ENCODE data around the gene GPR142. TPM values are rescaled to one million over a fixed set of nuclear protein-coding genes. Genes with fewer than 3 reads are reported as not detected.

The GPR142 gene
- total RNA-seq, 2 donors from 2014 or later = not detected

DNA sequence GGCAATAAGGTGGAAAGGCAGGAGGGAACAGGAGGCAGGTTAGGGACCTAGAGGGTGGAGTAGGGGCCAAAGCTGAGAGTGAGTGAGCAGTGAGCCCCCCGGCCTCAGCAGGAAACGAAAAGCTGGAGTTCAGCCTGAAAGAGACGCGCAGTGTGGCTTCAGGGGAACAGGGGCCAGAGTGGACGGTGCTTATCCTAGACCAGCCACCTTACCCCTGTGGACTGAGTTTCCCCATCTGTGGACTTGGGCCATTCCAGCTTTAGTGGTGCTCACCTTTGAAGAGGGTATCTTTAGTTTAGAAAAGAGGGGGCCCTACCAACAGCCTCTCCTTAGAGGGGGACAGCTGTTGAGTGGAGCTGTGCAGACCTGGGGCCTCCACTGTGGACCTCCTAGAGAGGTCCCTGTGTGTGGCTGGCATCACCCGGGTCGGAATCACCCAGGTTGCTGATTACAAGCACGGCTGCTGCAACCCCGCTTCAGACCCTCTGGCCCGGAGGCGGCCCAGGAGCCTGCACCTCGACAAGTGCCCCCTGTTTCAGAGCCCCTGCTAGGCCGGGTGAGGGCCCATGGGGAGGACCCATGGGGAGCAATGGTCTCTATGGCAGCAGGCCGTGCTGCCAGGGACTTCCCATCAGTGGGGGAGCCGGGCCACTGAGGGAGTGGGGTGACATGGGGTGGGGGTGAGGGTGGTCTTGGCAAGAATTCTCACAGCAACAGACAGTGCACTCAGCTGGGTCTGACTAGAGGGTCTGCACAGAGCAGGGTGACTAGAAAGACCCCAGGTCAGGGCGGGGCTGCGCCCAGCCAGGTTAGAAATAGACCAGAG, 2.6 kb downstream of the GPR142 start:
- H3K36me3 ChIP-seq = no peaks in the 10 kb centered on the region
- ATAC-seq (ENCODE audit: insufficient number of reproducible peaks, low FRiP score, low read depth) = no peak
- H3K9me3 ChIP-seq = no peaks in the 10 kb centered on the region
- no peak overlapping the region for H3K27ac ChIP-seq
- DNase-seq (ENCODE audit: low spot score) = no peak
- no peaks in the 10 kb centered on the region for H3K4me1 ChIP-seq (ENCODE audit: control insufficient read depth in 1 of 2, low read depth in 2 of 2)
- no peaks in the 10 kb centered on the region for H3K27me3 ChIP-seq (replicated peaks; ENCODE audit: insufficient read depth)
- no peak overlapping the region for H3K4me3 ChIP-seq
- TF ChIP-seq, protein P1, sequence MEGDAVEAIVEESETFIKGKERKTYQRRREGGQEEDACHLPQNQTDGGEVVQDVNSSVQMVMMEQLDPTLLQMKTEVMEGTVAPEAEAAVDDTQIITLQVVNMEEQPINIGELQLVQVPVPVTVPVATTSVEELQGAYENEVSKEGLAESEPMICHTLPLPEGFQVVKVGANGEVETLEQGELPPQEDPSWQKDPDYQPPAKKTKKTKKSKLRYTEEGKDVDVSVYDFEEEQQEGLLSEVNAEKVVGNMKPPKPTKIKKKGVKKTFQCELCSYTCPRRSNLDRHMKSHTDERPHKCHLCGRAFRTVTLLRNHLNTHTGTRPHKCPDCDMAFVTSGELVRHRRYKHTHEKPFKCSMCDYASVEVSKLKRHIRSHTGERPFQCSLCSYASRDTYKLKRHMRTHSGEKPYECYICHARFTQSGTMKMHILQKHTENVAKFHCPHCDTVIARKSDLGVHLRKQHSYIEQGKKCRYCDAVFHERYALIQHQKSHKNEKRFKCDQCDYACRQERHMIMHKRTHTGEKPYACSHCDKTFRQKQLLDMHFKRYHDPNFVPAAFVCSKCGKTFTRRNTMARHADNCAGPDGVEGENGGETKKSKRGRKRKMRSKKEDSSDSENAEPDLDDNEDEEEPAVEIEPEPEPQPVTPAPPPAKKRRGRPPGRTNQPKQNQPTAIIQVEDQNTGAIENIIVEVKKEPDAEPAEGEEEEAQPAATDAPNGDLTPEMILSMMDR (IDR thresholded peaks at IDR 0.05) = no peak

DNA sequence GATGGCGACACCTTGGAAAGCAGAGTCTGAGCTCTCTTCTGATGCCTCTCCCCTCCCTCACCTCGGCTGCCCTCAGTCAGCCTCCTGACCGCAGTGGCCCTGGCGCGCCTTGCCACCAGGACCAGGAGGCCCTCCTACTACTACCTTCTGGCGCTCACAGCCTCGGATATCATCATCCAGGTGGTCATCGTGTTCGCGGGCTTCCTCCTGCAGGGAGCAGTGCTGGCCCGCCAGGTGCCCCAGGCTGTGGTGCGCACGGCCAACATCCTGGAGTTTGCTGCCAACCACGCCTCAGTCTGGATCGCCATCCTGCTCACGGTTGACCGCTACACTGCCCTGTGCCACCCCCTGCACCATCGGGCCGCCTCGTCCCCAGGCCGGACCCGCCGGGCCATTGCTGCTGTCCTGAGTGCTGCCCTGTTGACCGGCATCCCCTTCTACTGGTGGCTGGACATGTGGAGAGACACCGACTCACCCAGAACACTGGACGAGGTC, 4.4 kb downstream of the GPR142 start:
- Histone ChIP-seq H3K4me3 (no peak overlapping the region), H3K36me3 (no peaks in the 10 kb centered on the region), H3K27ac (no peak overlapping the region), H3K27me3 (replicated peaks; ENCODE audit: insufficient read depth) (no peaks in the 10 kb centered on the region), H3K9me3 (no peaks in the 10 kb centered on the region), H3K4me1 (ENCODE audit: control insufficient read depth in 1 of 2, low read depth in 2 of 2) (no peaks in the 10 kb centered on the region)
- ATAC-seq (ENCODE audit: insufficient number of reproducible peaks, low FRiP score, low read depth) (no peak), DNase-seq (ENCODE audit: low spot score) (no peak)
- TF ChIP-seq, protein P1 (IDR thresholded peaks at IDR 0.05) = no peak

GRCh38 chr17:74372426-74372825, 5.1 kb downstream of the GPR142 start:
- Histone ChIP-seq H3K4me1 (ENCODE audit: control insufficient read depth in 1 of 2, low read depth in 2 of 2) (no peaks in the 10 kb centered on the region), H3K27me3 (replicated peaks; ENCODE audit: insufficient read depth) (no peaks in the 10 kb centered on the region), H3K4me3 (no peak overlapping the region), H3K27ac (no peak overlapping the region), H3K9me3 (no peaks in the 10 kb centered on the region), H3K36me3 (no peaks in the 10 kb centered on the region)
- no peak for DNase-seq (ENCODE audit: low spot score)
- TF ChIP-seq, protein P1 (IDR thresholded peaks at IDR 0.05) = no peak
- no peak for ATAC-seq (ENCODE audit: insufficient number of reproducible peaks, low FRiP score, low read depth)

DNA sequence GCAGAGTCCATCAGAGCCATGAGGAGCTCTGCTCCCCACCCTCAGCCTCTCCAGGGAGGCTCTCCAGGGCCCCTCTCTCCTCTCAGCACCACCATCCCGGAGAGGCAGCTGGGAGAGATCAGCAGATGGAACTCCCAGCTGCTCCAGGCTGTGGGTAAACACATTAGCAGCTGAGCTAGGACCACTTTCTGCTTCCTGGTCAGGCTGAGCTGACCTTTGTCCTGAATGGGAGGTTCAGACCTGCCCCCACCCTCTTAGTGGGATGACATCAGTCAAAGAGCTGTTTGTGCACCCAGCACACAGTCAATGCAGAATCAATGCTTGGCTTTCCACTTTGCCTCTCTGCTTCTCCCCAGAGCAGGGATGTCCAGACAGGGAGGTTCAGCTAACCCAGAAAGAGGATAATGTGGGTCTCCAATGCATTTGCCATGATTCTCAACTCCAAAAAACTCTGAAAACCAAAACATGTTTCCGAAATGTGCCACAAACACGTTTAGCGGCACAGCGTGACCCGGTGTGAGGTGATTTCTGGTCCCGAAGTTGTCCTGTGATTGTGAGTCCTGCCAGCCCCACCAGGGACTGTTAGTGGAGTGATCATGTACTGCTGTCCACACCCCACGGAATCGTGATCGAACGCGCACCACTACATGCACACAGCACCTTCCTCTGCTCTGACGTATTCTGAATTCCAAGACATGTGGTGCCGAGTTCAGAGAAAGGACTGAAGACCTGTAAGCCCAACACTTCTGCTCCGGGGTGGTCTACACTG, 6.7 kb downstream of the GPR142 start:
- ATAC-seq (ENCODE audit: insufficient number of reproducible peaks, low FRiP score, low read depth) (no peak), DNase-seq (ENCODE audit: low spot score) (no peak)
- Histone ChIP-seq H3K4me3 (no peak overlapping the region), H3K9me3 (no peaks in the 10 kb centered on the region), H3K36me3 (no peaks in the 10 kb centered on the region), H3K27me3 (replicated peaks; ENCODE audit: insufficient read depth) (no peaks in the 10 kb centered on the region), H3K4me1 (ENCODE audit: control insufficient read depth in 1 of 2, low read depth in 2 of 2) (peaks cover 0 to 1% of the 10 kb centered on the region in 2 donors), H3K27ac (no peak overlapping the region)
- TF ChIP-seq, protein P1 (IDR thresholded peaks at IDR 0.05) = no peak

GRCh38 chr17:74374858-74375257, 7.6 kb downstream of the GPR142 start:
- Histone ChIP-seq H3K36me3 (no peaks in the 10 kb centered on the region), H3K27me3 (replicated peaks; ENCODE audit: insufficient read depth) (no peaks in the 10 kb centered on the region), H3K4me3 (no peak overlapping the region), H3K9me3 (no peaks in the 10 kb centered on the region), H3K4me1 (ENCODE audit: control insufficient read depth in 1 of 2, low read depth in 2 of 2) (peaks cover 4 to 9% of the 10 kb centered on the region in 2 donors), H3K27ac (no peak overlapping the region)
- DNase-seq (ENCODE audit: low spot score) = no peak
- TF ChIP-seq, protein P1 (IDR thresholded peaks at IDR 0.05) = no peak
- no peak for ATAC-seq (ENCODE audit: insufficient number of reproducible peaks, low FRiP score, low read depth)
